ENCODE measurements around the gene BTNL2.

DNA sequence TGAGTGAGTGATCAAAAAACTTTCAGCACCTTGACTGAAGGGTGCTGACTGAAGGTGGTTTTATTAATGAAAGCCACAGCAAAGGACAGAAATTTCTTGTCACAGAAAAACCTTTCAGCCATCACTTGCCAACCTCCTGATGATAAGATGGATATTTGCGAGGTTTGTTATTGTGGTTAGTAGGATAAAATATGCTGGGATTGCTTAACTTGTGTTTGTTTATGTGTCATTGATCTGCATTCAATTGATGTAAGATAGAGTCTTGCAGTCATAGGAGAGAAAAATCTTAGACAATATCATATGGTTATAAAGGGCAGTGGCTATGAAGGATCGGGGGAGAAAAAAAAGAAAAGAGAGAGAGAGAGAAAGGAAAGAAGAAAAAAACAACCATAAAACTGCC lies 36.5 kb downstream of the BTNL2 start:
- TF ChIP-seq CTCF (IDR thresholded peaks at IDR 0.05; ENCODE audit: poor library complexity) (no peak), EZH2 (IDR thresholded peaks at IDR 0.05; ENCODE audit: borderline replicate concordance) (no peak)

Data from hepatocyte (in vitro differentiated cells).